Stimulated activated CD8-positive, alpha-beta memory T cell treated with anti-CD3 and anti-CD28 coated beads, Interleukin-15, amount 100 ng/mL, for 24 hours (primary cell): ENCODE data around the gene AKR1B1.

Source experiments
- DNase-seq: peaks from one replicate; pipeline ENCODE4 v3.0.0-alpha.2; 2020; ENCODE audit warnings: low read depth

AKR1B1 gene

DNA sequence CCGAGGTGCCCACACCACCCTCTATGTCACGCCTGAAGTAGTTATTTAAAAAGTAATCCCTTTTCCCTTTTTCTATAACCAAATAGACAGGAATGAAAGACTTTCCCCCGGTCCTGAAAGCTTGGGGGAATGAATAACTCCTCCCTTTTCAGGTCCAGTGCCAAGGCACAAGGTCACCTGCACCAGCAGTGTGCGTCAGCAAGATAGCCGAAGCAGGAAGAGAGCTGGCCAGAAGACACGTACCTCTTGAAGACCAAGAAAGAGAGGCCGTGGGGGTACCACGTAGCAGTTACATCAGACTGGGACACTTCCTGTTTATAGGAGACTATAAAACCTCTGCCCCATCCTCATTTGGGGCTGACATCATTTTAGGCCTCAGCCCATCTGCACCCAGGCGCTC, 10.7 kb upstream of the AKR1B1 start:
- no peak for DNase-seq

- DNase-seq = no peak
Measured at GRCh38 chr7:134468475-134468874, 9.6 kb upstream of the AKR1B1 start.

GRCh38 chr7:134468054-134468453, 9.2 kb upstream of the AKR1B1 start:
- DNase-seq = no peak

- no peak for DNase-seq
Measured at GRCh38 chr7:134465491-134465890, 6.6 kb upstream of the AKR1B1 start.

GRCh38 chr7:134464496-134464895, 5.6 kb upstream of the AKR1B1 start:
- no peak for DNase-seq

- DNase-seq = no peak
Measured at GRCh38 chr7:134463751-134464150, 4.9 kb upstream of the AKR1B1 start.

DNA sequence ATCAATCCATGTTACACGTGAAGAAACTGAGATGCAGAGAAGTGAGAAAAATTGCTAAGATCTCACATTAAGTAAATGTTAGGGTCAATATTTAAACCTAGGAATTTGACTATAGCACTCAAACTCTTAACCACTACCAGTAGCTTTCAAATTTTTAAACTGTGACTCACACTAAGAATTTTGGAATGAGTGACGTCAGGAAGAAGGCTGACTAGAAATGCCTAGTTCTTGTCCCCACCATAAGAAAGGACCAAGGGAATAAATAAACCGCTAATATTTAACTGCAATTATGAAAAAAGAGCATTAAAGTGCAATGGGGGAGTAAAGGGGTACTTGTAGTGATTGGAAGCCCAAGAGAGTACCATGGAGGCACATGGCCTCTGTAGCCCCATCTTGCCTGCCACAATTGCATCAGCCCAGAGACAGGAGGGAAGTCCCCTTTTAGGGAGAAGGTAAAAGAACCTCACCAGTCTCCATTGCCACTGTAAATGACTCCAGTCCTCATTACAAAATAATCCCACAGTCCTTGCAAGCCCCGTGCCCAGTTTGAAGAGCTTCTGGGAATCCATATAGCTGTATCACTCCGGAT, 3.5 kb upstream of the AKR1B1 start:
- no peak for DNase-seq

DNA sequence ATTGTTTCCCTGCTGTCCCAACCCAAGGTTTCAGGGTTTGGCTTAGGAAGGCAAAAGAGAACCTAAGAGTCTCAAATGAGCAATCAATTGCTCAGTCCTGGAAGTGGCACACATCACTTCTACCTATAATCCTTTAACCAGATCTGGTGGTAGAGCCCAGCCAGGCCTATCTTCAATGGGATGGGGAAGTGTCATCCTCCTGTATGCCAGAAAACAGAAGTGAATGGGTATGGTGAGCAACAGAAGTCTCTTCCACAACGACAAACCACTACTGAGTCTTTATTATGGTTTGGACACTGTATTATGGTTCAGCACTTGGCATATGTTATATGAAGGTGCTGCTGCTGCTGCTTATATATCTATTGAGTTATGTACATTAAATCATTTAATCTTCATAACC, 3.0 kb upstream of the AKR1B1 start:
- no peak for DNase-seq

DNA sequence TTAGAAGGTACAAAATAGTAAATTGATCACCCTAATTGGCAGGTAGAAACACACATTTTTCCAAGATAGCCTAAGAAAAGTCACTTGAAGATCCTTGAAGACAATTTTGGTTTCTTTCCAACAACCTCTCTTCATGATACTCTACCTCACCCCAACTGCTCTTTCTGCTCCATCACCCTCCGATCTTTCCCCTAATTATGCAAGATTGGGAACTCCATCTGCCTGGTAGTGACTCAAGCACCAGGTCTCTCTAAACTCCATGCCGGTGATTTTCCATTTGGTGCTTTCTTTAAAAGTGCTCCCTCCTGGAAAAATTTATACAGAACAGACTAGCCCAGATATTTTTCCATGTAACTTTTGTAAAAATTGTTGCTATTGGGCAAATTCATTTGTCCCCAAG, 1.1 kb upstream of the AKR1B1 start:
- DNase-seq = no peak

GRCh38 chr7:134458341-134458805, 527 bp downstream of the AKR1B1 start:
- DNase-seq = peak; percentile 20

GRCh38 chr7:134457210-134457609, 1.7 kb downstream of the AKR1B1 start:
- no peak for DNase-seq

- DNase-seq = no peak
Measured at GRCh38 chr7:134454277-134454676, 4.6 kb downstream of the AKR1B1 start.

- DNase-seq = no peak
Measured at GRCh38 chr7:134453518-134453917, 5.4 kb downstream of the AKR1B1 start.

DNA sequence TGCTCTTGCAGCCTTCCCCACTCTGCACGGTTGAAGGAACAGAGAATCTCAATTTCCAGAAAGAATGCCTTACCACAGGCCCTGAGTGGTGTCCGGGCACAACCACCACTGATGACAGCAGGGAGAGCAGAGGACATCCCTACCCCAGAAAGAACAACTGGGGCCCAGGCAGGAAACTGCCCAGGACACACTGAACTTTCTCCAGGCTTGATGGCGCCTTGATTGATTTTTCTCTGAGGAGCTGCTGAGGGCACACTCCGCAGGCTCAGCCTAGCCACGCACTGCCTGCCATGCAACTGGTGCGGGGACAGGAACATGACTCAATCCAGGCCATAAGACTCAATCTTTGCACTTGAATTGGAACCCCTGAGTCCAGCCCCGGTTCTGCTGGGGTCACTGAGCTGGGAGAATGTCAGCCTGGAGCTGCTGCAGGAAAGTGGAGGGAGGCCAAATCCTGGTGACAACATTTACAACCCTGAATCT, 5.9 kb downstream of the AKR1B1 start:
- no peak for DNase-seq

GRCh38 chr7:134452419-134452838, 6.5 kb downstream of the AKR1B1 start:
- no peak for DNase-seq

GRCh38 chr7:134451656-134452055, 7.2 kb downstream of the AKR1B1 start:
- DNase-seq = no peak

- DNase-seq = no peak
Measured at GRCh38 chr7:134450294-134451000, 8.5 kb downstream of the AKR1B1 start.

- DNase-seq = no peak
Measured at GRCh38 chr7:134449680-134450079, 9.2 kb downstream of the AKR1B1 start.

DNA sequence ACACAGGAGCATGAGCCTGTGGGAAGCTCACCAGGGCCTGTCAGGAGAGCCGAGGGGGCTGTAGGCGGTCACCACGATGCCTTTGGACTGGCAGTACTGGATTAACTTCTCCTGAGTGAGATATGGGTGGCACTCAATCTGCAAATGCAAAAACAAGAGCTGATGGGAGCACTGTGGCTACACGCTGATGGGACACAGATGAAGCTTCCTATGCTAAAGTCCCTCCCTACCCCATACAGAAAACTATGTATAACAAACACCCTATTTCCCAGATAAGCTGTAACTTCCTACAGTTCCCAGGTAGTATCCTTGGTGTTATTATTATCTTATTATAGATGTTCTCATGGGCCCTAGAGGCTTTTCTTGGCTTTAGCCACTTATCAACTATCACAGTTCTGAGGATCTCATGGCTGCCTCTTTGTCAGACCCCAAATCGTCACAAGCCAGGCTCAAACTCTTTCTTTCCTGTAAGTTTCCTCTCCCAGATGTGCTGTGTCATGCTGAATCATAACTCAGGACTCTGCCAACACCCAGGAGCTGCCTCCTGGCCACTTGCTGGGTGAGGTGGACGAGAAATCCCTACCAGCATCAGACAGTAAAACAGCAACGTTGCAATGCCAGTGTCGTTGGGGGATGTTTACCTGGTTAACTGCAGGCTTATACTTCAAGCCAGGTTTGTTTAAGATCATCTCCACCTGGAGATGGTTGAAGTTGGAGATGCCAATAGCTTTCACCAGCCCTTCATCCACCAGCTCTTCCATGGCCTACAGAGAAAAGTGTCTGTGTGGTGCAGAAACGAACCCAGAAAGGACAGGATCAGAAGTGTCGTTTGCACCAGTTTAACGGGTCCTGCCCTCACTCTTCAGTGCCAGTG, 10.3 kb downstream of the AKR1B1 start:
- DNase-seq = no peak

DNA sequence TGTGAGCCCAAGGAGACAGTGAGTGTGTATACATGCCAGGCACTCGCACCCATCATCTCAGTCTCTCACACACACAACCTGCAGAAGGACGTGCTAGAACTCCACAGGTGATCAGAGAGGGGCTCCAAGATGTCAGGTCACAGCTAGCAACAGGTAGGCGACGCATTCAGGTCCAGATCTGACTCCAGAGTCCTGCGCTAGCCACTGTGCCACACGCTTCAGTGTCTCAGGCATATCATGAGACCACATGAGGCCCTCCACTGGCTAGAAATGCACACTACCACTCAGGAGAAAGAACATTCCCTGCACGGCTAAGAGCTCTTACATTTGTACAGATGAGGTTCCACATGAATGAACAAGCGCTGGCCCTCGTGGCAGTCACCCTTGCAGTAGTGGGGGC, 11.5 kb downstream of the AKR1B1 start:
- DNase-seq = no peak

GRCh38 chr7:134446923-134447322, 12.0 kb downstream of the AKR1B1 start:
- DNase-seq = no peak

DNA sequence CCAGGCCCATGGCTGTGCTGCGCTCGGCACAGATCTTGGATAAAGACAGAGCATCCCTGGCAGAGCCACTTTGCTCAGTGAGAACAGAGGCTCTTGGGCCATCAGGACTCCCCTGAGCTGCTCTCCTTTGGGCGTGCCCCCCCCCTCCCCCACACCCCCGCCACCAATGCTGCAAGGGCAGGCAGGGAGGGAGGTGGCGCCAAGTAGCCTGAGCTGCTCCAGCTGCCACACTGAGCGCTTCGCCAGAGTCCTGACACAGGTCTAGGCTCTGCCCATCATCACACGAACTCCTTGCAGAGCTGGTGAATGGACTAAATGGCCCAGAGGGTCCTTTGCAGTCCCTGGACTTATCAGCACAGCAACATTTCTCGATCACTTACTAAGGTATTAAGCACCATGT, 12.5 kb downstream of the AKR1B1 start:
- DNase-seq = no peak

GRCh38 chr7:134444961-134445315, 14.0 kb downstream of the AKR1B1 start:
- DNase-seq = no peak
